OCI-LY3 (cell line): ENCODE data around the gene MTUS2.

Experiments
- H2AFZ ChIP-seq: fragments of 200-600, 300-600 bp; shearing (Covaris generic); 2 replicates; pipeline ENCODE4 v1.6.0; 2014; ENCODE audit warnings: antibody characterized with exemption, low read depth, low read length
- H3K27ac ChIP-seq: fragments of 200-600, 300-600 bp; sonication (generic); 2 replicates; pipeline ENCODE4 v1.5.1; 2014; ENCODE audit warnings: mild to moderate bottlenecking, low read length, moderate library complexity, mixed read lengths
- H3K27me3 ChIP-seq: fragments of 200-600, 300-600 bp; sonication (generic); 2 replicates; pipeline ENCODE4 v1.6.1; 2014; ENCODE audit warnings: low read depth, low read length, mixed read lengths
- H3K36me3 ChIP-seq: fragments of 200-600, 300-600 bp; sonication (generic); replicated peaks from 2 replicates; pipeline ENCODE3; 2014; ENCODE audit warnings: low read depth, low read length, mixed read lengths
- H3K4me1 ChIP-seq: fragments of 300-600, 200-600 bp; sonication (generic); 2 replicates; pipeline ENCODE4 v1.6.1; 2014; ENCODE audit warnings: low read length, mixed read lengths
- H3K4me2 ChIP-seq: fragments of 200-600, 300-600 bp; sonication (generic); 2 replicates; pipeline ENCODE4 v1.6.1; 2014; ENCODE audit warnings: low read length, mixed read lengths
- H3K4me3 ChIP-seq: fragments of 300-600, 200-600 bp; sonication (generic); 2 replicates; pipeline ENCODE4 v1.5.1; 2014; ENCODE audit warnings: antibody characterized with exemption, mild to moderate bottlenecking, low read length, moderate library complexity
- H3K79me2 ChIP-seq: fragments of 300-600, 200-600 bp; shearing (Covaris generic); 2 replicates; pipeline ENCODE4 v1.6.1; 2014; ENCODE audit warnings: mild to moderate bottlenecking, low read length, mixed read lengths
- H3K9ac ChIP-seq: fragments of 300-600, 200-600 bp; shearing (Covaris generic); 2 replicates; pipeline ENCODE4 v1.6.0; 2014; ENCODE audit warnings: mild to moderate bottlenecking, low read length, moderate library complexity
- H3K9me3 ChIP-seq: fragments of 200-600, 300-600 bp; shearing (Covaris generic); 2 replicates; pipeline ENCODE4 v1.6.1; 2014; ENCODE audit warnings: low read length, mixed read lengths; ENCODE audit not compliant: insufficient read depth
- H4K20me1 ChIP-seq: fragments of 200-600, 300-600 bp; sonication (generic); 2 replicates; pipeline ENCODE4 v1.6.1; 2016; ENCODE audit warnings: low read length, mixed read lengths; ENCODE audit not compliant: insufficient read depth
- CTCF ChIP-seq: fragments of 200-600, 300-600 bp; sonication (generic); IDR thresholded peaks from 2 replicates; pipeline ENCODE4 v1.5.1; 2014; ENCODE audit warnings: antibody characterized with exemption, low read length, low read depth
- EZH2phosphoT487 ChIP-seq: fragments of 200-600 bp; shearing (Covaris generic); IDR thresholded peaks from 2 replicates; pipeline ENCODE4 v1.6.1; 2018; ENCODE audit warnings: antibody characterized with exemption, mixed run types, low read depth

Gene MTUS2

GRCh38 chr13:29222458-29222857, 402.3 kb downstream of the MTUS2 start:
- no peak overlapping the region for H3K27ac ChIP-seq
- TF ChIP-seq EZH2phosphoT487 = no peak
- TF ChIP-seq CTCF = no peak
- no peak overlapping the region for H3K9ac ChIP-seq
- no peaks in the 10 kb centered on the region for H3K27me3 ChIP-seq
- H3K9me3 ChIP-seq = peaks cover 14% of the 10 kb centered on the region
- H3K4me2 ChIP-seq = no peak overlapping the region
- H3K4me3 ChIP-seq = no peak overlapping the region
- H3K79me2 ChIP-seq = no peaks in the 10 kb centered on the region
- no peaks in the 10 kb centered on the region for H4K20me1 ChIP-seq
- no peaks in the 10 kb centered on the region for H3K4me1 ChIP-seq
- H2AFZ ChIP-seq = no peak overlapping the region
- H3K36me3 ChIP-seq = no peaks in the 10 kb centered on the region

GRCh38 chr13:29224206-29224605, 404.1 kb downstream of the MTUS2 start:
- no peak overlapping the region for H3K4me2 ChIP-seq
- H3K4me3 ChIP-seq = no peak overlapping the region
- no peaks in the 10 kb centered on the region for H3K79me2 ChIP-seq
- H3K27ac ChIP-seq = no peak overlapping the region
- peaks cover 14% of the 10 kb centered on the region for H3K9me3 ChIP-seq
- H3K9ac ChIP-seq = no peak overlapping the region
- TF ChIP-seq EZH2phosphoT487 = no peak
- TF ChIP-seq CTCF = no peak
- no peaks in the 10 kb centered on the region for H3K4me1 ChIP-seq
- no peaks in the 10 kb centered on the region for H3K36me3 ChIP-seq
- H2AFZ ChIP-seq = no peak overlapping the region
- no peaks in the 10 kb centered on the region for H4K20me1 ChIP-seq
- no peaks in the 10 kb centered on the region for H3K27me3 ChIP-seq

GRCh38 chr13:29227576-29227975, 407.4 kb downstream of the MTUS2 start:
- H4K20me1 ChIP-seq = no peaks in the 10 kb centered on the region
- H3K9me3 ChIP-seq = peaks cover 12% of the 10 kb centered on the region
- no peak overlapping the region for H3K4me2 ChIP-seq
- no peak overlapping the region for H2AFZ ChIP-seq
- H3K4me3 ChIP-seq = no peak overlapping the region
- H3K36me3 ChIP-seq = no peaks in the 10 kb centered on the region
- no peak overlapping the region for H3K27ac ChIP-seq
- no peaks in the 10 kb centered on the region for H3K79me2 ChIP-seq
- TF ChIP-seq CTCF (no peak), EZH2phosphoT487 (no peak)
- no peak overlapping the region for H3K9ac ChIP-seq
- H3K27me3 ChIP-seq = no peaks in the 10 kb centered on the region
- no peaks in the 10 kb centered on the region for H3K4me1 ChIP-seq

GRCh38 chr13:29230299-29230845, 410.2 kb downstream of the MTUS2 start:
- Histone ChIP-seq H3K9me3 (no peaks in the 10 kb centered on the region), H2AFZ (no peak overlapping the region), H3K4me1 (no peaks in the 10 kb centered on the region), H3K9ac (no peak overlapping the region), H3K4me2 (no peak overlapping the region), H3K79me2 (no peaks in the 10 kb centered on the region), H3K27me3 (no peaks in the 10 kb centered on the region), H4K20me1 (no peaks in the 10 kb centered on the region), H3K36me3 (no peaks in the 10 kb centered on the region), H3K4me3 (no peak overlapping the region), H3K27ac (no peak overlapping the region)
- no peak for TF ChIP-seq EZH2phosphoT487
- TF ChIP-seq CTCF = no peak
